Caki2 (cell line): ENCODE results near the gene TRIM17. TPM values are rescaled to one million over a fixed set of nuclear protein-coding genes. Genes with fewer than 3 reads are reported as not detected.

Source experiments
- DNase-seq: peaks from one replicate; pipeline ENCODE4 v3.0.0-alpha.2; 2015; ENCODE audit warnings: low read depth
- in situ Hi-C: cut with HindIII; loops from 2 replicates; pipeline ENCODE4 v1.10.0; 2016; ENCODE audit warnings: low sequenced_read_pairs, low pct_unique_long_range_greater_than_20kb, mixed read lengths
- total RNA-seq: library from RNA; depleted of rRNA; stranded (reverse); fragments of >200 nt; shearing (Covaris generic); gene quantifications from 2 replicates; pipeline ENCODE4 v1.2.3, GENCODE V29; 2014; ENCODE audit warnings: low replicate concordance

The TRIM17 gene
- total RNA-seq, 1 experiment from 2014 or later = not detected

DNA sequence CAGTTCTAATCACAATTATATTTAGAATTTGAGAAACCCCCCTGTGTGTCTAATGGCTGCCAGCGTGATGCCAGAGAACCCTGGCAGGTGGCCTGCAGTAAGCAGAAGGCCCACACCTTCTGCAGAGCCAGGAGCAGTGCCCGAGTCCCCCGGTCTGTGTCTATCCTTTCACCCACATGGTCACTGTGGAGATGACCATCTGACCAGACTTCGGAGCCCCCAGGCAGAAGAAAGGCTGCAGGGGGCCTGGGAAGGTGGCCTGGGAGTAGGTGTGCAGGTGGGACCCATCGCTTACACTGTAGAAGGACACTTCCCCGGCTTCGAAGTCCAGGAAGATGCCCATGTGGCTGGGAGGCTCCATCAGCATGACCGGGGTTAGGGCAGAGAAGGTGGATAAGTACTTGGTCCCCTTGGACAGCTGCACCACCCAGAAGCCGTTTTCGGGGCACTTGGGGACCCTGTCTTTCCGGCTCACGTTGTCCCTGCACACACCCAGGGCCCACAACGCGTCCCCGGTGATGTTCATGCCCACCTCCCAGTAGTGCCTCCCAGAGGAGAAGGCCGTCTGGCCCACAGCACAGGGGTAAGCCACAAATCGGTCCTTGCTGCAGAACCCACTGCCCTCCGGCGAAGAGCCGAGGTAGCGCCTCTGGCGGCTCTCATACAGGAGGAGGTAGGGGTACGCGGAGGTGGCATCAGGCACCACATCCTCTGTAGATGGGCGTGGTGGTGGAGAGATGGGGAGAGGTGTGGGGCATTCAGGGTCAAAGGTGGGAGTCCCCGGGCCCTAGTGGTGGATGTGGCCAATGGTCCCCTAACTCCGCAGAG lies 8.4 kb downstream of the TRIM17 start:
- in situ Hi-C loops = no loop called here
- DNase-seq = no peak

DNA sequence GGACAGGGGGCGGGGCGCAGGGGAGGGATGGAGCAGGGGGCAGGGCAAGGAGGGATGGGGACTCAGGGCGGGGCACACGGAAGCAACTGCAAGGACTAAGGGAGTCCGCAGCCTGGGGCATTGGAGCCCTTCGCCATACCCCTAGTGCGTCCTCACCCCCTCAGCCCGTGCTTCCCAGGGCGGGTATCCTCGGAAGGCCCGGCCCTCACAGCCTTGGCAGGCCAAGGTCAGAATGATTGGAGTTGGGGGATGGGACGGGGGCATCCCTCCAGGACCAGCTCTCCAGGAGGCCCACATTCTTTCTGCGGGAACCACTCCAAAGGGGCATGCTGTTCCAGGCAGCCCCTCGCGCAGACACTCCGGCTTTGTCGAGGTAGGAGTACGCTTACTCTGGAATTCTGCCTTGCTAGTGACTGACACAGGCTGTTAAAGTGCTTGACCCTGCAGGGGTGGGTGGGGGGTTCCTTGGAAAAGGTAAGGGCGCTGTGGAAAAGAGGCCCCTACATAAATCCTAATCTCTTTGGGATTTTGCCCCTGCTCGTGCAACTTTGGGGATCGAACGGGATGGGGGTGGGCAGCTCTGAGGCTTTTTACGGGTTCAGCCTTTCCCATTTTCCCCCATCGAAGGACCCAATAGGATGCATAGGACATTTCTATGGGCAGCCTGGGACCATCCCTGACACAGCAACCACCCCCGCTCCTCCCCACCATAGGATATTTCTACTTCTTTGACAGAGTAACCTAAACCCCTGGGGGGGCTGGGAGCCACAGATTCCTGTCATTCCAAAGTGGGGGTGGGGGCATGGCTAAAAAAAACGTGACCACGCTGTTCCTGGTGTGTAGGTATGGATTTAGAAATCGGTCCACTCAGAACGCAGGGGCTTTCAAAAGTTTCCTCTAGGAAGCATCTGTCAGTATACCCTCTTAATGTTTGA lies 9.3 kb downstream of the TRIM17 start:
- DNase-seq = no peak
- in situ Hi-C loops = no loop called here

- in situ Hi-C loops = no loop called here
- DNase-seq = no peak
Observed at GRCh38 chr1:228405979-228406228, 10.8 kb downstream of the TRIM17 start.

GRCh38 chr1:228405200-228405978 lies 11.3 kb downstream of the TRIM17 start:
- DNase-seq = no peak
- in situ Hi-C loops = no loop called here

DNA sequence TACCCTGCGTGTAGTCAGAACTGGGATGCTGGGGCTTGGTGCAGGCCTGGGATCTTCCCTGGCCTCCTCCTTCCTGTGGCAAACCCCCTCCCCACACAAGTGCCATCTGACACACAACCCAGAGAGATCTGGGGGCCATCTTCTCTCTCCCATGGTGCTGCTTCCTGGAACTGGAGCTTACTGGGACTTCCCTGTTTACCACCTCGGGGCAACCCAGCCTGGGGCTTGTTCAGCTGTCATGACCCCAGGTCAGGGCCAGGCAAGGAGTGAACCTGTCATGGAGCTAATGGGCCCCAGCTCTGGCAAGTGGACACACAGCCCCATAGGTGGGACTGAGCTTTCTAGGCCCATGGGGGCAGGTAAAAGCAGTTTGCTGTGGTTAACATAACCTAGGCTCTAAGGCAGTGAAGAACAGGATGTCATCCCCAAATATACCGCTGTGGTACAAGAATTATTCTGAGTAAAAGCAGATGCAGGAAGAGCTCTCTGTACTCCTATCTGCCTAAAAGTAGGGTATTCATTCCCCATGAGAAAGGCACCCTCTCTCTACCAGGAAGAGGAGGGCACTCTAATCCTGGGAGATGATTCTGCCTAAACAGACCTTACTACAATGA lies 12.4 kb downstream of the TRIM17 start:
- in situ Hi-C loops = no loop called here

GRCh38 chr1:228403231-228403631 lies 13.4 kb downstream of the TRIM17 start:
- in situ Hi-C loops = no loop called here
- no peak for DNase-seq

More for the DNA sequence above, 12.4 kb downstream of the TRIM17 start:
- DNase-seq = no peak

- in situ Hi-C loops = no loop called here
- no peak for DNase-seq
Observed at GRCh38 chr1:228402641-228403025, 14.0 kb downstream of the TRIM17 start.

- in situ Hi-C loops = no loop called here
- DNase-seq = no peak
Observed at GRCh38 chr1:228401782-228402640, 14.7 kb downstream of the TRIM17 start.

DNA sequence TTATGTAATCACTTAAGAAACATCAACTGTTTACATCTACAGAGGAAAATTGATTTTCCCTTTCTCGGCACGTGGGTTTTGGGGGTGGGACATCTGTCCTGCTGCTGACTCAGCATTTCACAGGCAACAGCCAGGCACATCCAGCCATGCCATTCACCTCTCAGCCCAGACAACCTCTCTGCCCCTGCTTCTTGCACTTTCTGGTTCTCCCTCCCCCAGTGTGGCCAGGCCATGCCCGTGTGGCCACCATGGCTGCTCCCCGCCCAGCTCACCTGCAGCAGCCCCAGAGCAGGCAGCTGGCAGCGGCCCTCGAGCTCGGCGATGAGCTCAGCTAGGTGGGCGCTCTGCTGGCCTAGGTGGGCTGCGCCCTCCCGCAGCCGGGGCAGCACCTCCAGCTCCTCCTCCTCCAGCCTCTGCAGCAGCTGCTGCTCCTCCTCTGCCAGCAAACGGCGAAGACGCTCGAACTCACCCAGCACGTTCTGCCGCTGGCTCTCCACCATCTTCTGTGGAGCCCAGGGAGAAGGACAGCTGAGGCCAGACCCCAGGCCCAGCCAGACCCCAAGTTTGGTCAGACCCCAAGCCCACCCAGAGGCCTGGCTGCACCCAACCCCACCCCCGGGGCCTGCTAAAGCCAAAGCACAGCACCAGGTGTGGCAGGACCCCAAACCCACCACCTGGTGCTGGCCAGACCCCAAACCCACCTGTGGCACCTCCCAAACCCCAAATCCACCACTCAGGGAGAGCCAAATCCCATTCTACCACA lies 15.8 kb downstream of the TRIM17 start:
- no peak for DNase-seq

GRCh38 chr1:228400237-228400651 lies 16.4 kb downstream of the TRIM17 start:
- in situ Hi-C loops = no loop called here
- no peak for DNase-seq

More for the DNA sequence above, 15.8 kb downstream of the TRIM17 start:
- in situ Hi-C loops = no loop called here

DNA sequence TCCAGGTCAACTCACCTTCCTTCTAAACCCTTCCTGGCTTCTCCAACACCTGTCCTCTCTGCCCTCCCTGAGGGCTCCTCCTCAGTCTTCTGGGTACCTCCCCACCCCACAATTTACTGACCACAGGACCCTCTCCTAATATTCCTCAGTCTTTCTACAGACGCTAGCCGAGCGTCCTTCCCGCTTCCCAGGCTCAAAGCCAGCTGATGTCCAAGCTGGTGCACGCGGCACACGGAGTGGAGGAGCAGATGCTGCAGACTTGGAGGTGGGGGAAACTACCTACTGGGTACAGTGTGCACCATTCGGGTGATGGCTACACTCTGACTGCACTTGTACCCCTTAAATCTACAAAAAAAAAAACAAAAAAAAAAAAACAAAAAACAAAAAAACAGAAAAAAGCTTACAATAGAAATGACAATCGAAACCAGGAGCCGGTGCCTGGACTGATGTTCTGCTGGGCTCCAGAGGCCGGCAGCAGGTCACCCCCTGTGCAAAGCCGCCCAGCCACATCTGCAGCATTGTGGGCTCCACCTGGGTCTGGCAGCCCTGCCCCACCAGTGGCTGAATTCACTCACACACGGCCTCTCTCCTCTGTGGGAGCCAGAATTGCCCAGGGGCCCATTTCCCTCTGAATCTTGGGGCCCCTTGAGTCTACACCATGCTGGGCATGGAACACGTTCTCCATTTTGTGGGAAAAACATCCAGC lies 17.0 kb downstream of the TRIM17 start:
- DNase-seq = no peak
- in situ Hi-C loops = no loop called here

DNA sequence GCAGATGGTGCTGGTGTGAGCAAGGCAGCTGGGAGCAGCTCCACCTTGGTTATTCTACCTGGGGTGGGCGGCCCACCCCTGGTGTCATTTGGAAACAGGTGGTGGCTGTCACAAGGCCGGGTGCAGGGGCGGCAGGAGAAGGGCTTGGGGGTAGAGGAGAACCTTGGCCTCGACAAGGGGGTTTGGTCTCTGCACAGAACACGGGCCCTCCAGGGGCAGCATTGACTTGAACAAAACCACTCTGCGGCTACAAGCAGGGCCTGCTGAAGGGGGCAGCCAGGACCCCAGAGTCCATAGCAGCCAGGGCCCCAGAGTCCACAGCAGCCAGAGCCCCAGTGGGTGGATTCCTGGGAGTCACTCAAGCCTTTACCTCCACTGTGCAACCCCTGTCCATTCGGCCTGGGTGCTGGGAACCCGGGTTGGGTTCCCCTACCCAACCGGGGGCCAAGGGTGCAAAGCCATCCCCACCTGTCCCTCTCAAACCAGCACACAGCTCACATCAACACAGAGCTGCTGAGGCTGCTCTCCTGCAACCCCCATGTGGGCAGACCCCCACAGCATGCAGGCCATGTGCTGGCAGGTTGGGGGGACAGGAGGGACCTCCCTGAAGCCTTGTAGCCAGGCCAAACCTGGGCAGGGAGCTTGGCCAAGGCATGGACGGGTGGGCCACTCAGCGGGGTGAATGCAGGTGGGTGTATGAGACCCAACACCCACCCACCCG lies 17.8 kb downstream of the TRIM17 start:
- in situ Hi-C loops = no loop called here

GRCh38 chr1:228397966-228398365 lies 18.7 kb downstream of the TRIM17 start:
- DNase-seq = no peak
- in situ Hi-C loops = no loop called here

More for the DNA sequence above, 17.8 kb downstream of the TRIM17 start:
- DNase-seq = no peak

DNA sequence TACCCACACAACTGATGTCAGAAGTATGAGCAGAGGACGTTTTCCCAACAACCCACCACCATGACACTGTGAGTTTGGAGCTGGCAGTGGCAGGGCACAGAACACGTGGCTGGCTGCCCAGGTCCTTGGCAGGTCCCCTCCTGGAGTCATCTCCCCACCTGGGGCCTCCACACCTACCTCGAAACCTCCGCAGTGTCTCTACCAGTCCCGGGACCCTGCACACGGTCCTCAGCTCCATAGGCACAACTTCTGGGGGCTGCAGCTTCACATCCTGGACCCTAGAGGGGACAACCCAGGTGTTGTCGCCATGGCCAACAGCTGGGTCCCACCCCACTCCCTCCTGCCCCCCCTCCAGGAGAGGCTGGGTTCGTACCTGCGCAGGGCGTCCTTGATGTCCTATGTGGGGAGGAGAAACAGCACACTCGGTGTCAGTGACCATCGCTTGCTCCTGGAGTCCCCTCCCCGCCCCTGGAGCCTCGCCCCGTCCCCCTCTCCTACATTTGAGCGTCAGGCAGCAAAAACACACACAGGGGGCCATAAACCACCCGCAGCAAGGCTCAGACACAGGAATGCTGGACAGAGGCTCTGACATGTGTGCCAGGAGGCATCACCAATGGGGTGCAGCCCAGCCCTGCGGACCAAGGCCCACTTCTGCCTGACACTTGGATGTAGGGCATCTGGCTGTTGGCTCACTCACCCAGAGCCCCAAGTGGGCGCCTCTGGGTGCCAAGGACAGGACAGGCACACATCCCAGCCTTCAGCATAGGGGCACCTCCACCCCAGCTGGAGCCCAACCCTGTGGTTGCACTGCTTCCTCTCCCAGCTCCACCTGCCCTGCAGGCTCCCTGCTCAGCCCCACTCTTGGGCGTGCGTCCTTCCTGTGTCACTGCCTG lies 19.6 kb downstream of the TRIM17 start:
- in situ Hi-C loops = no loop called here
- DNase-seq = no peak
